ENCODE data around the gene KXD1. TPM values are rescaled to one million over a fixed set of nuclear protein-coding genes. Genes with fewer than 3 reads are reported as not detected.

The KXD1 gene
- total and polyA plus RNA-seq, 2 donors: 42.6 to 81.9 TPM

GRCh38 chr19:18612051-18612771 lies 54.5 kb downstream of the KXD1 start:
- Histone ChIP-seq H3K36me3 (ENCODE audit: control insufficient read depth in 2 of 2, insufficient read depth in 2 of 2, low read length in 1 of 2) (no peaks in the 10 kb centered on the region), H3K9me3 (ENCODE audit: control insufficient read depth in 2 of 2, insufficient read depth in 1 of 2, low read length in 1 of 2) (peaks cover 0 to 12% of the 10 kb centered on the region in 2 donors), H3K27me3 (ENCODE audit: control insufficient read depth in 2 of 2, insufficient read depth in 1 of 2, low read length in 1 of 2) (peaks cover 76 to 99% of the 10 kb centered on the region in 2 donors), H3K4me1 (ENCODE audit: control insufficient read depth in 2 of 2, insufficient read depth in 2 of 2, low read length in 2 of 2) (peaks cover 2 to 21% of the 10 kb centered on the region in 2 donors), H3K4me3 (ENCODE audit: low read length in 2 of 2) (peak overlapping the region in 1 of 2 donors; percentile 48), H3K27ac (ENCODE audit: low read depth in 1 of 2, low read length in 1 of 2) (no peak overlapping the region)
- no peak for DNase-seq (ENCODE audit: low read depth in 6 of 9, low spot score in 9 of 9)
- 5% methylated on average over 30 of the region's 30 CpGs for WGBS

- DNase-seq (ENCODE audit: low read depth in 6 of 9, low spot score in 9 of 9): no peak
- no peaks in the 10 kb centered on the region for H3K36me3 ChIP-seq (ENCODE audit: control insufficient read depth in 2 of 2, insufficient read depth in 2 of 2, low read length in 1 of 2)
- WGBS: 4% methylated on average over 70 of the region's 70 CpGs
Measured at GRCh38 chr19:18612772-18613588, 55.3 kb downstream of the KXD1 start, which contains the start of gene TMEM59L. TSS of gene TMEM59L (plus strand) at chr19:18612870. CDS start at chr19:18612959, 89 bp downstream.

DNA sequence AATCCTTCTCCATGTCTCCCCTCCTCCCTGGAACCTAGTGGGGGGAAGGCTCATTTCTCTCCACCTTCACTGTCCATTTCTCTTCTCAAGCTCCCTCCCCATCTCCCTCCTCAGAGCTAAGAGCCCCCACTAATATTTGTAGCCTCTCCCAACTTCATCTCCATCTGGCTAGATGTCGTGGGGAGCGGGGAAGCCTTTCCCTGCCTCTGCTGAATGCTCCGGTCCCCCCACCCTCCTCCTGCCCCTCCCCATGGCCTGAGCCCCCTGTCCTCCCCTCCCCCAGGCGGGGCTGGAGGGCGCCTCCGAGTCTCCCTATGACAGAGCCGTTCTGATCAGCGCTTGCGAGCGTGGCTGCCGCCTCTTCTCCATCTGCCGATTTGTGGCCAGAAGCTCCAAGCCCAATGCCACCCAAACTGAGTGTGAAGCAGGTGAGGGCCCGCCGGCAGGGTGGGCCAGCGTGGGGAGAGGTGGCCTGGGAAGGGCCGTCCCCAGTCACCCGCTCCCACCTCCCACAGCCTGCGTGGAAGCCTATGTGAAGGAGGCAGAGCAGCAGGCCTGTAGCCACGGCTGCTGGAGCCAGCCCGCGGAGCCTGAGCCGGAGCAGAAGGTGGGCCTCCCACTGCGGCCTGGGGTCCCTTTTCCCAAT lies 56.0 kb downstream of the KXD1 start:
- Histone ChIP-seq H3K27ac (ENCODE audit: low read depth in 1 of 2, low read length in 1 of 2) (no peak overlapping the region), H3K4me1 (ENCODE audit: control insufficient read depth in 2 of 2, insufficient read depth in 2 of 2, low read length in 2 of 2) (peaks cover 2 to 18% of the 10 kb centered on the region in 2 donors), H3K9me3 (ENCODE audit: control insufficient read depth in 2 of 2, insufficient read depth in 1 of 2, low read length in 1 of 2) (peaks cover 0 to 12% of the 10 kb centered on the region in 2 donors), H3K4me3 (ENCODE audit: low read length in 2 of 2) (no peak overlapping the region), H3K36me3 (ENCODE audit: control insufficient read depth in 2 of 2, insufficient read depth in 2 of 2, low read length in 1 of 2) (no peaks in the 10 kb centered on the region), H3K27me3 (ENCODE audit: control insufficient read depth in 2 of 2, insufficient read depth in 1 of 2, low read length in 1 of 2) (peaks cover 63 to 94% of the 10 kb centered on the region in 2 donors)
- 28% methylated on average over 23 of the region's 23 CpGs for WGBS
- no peak for DNase-seq (ENCODE audit: low read depth in 6 of 9, low spot score in 9 of 9)

More at GRCh38 chr19:18612772-18613588, 55.3 kb downstream of the KXD1 start, which contains the start of gene TMEM59L:
- Histone ChIP-seq H3K27ac (ENCODE audit: low read depth in 1 of 2, low read length in 1 of 2) (no peak within 1 kb of the TSS), H3K27me3 (ENCODE audit: control insufficient read depth in 2 of 2, insufficient read depth in 1 of 2, low read length in 1 of 2) (peaks cover 71 to 99% of the 10 kb centered on the region in 2 donors), H3K9me3 (ENCODE audit: control insufficient read depth in 2 of 2, insufficient read depth in 1 of 2, low read length in 1 of 2) (peaks cover 0 to 12% of the 10 kb centered on the region in 2 donors), H3K4me3 (ENCODE audit: low read length in 2 of 2) (peak within 1 kb of the TSS in 1 of 2 donors; percentile 48), H3K4me1 (ENCODE audit: control insufficient read depth in 2 of 2, insufficient read depth in 2 of 2, low read length in 2 of 2) (peaks cover 2 to 18% of the 10 kb centered on the region in 2 donors)

DNA sequence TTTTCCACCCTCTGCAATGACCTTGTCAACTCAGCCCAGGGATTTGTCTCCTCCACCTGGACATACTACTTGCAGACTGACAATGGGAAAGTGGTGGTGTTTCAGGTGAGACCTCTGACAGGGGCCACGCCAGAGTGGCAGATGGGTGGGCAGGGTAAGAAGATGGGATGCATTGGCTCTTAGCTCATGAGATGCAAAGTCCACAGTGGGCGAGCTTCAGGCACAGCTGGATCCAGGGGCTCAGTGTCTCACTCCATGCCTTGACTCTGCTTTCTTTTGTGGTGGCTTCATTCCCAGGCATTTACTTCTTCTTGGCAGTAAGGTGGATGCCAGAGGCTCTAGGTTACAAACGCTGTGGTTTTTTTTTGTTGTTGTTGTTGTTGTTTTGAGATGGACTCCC lies 58.4 kb downstream of the KXD1 start:
- H3K27ac ChIP-seq (ENCODE audit: low read depth in 1 of 2, low read length in 1 of 2): no peak overlapping the region
- no peak for DNase-seq (ENCODE audit: low read depth in 6 of 9, low spot score in 9 of 9)
- 95% methylated on average over 3 of the region's 3 CpGs for WGBS
- H3K27me3 ChIP-seq (ENCODE audit: control insufficient read depth in 2 of 2, insufficient read depth in 1 of 2, low read length in 1 of 2): peaks cover 41 to 80% of the 10 kb centered on the region in 2 donors
- H3K36me3 ChIP-seq (ENCODE audit: control insufficient read depth in 2 of 2, insufficient read depth in 2 of 2, low read length in 1 of 2): no peaks in the 10 kb centered on the region
- peaks cover 2 to 15% of the 10 kb centered on the region in 2 donors for H3K4me1 ChIP-seq (ENCODE audit: control insufficient read depth in 2 of 2, insufficient read depth in 2 of 2, low read length in 2 of 2)
- peaks cover 0 to 8% of the 10 kb centered on the region in 2 donors for H3K9me3 ChIP-seq (ENCODE audit: control insufficient read depth in 2 of 2, insufficient read depth in 1 of 2, low read length in 1 of 2)
- no peak overlapping the region for H3K4me3 ChIP-seq (ENCODE audit: low read length in 2 of 2)

DNA sequence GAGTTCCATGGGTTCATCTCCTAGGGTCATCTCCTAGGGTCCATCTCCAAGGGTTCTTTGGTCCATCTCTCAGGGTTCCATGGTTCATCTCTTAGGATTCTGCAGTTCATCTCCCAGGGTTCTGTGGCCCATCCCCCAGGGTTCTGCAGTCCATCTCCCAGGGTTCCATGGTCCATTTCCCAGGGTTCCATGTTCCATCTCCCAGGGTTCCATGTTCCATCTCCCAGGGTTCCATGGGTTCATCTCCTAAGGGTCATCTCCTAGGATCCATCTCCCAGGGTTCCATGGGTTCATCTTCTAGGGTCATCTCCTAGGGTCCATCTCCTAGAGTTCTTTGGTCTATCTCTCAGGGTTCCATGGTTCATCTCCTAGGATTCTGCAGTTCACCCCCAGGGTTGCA lies 59.9 kb downstream of the KXD1 start:
- no peak overlapping the region for H3K4me3 ChIP-seq (ENCODE audit: low read length in 2 of 2)
- no peaks in the 10 kb centered on the region for H3K36me3 ChIP-seq (ENCODE audit: control insufficient read depth in 2 of 2, insufficient read depth in 2 of 2, low read length in 1 of 2)
- H3K27ac ChIP-seq (ENCODE audit: low read depth in 1 of 2, low read length in 1 of 2): no peak overlapping the region
- peaks cover under 1 to 2% of the 10 kb centered on the region in 2 donors for H3K4me1 ChIP-seq (ENCODE audit: control insufficient read depth in 2 of 2, insufficient read depth in 2 of 2, low read length in 2 of 2)
- H3K27me3 ChIP-seq (ENCODE audit: control insufficient read depth in 2 of 2, insufficient read depth in 1 of 2, low read length in 1 of 2): peaks cover 26 to 73% of the 10 kb centered on the region in 2 donors
- peaks cover 0 to 8% of the 10 kb centered on the region in 2 donors for H3K9me3 ChIP-seq (ENCODE audit: control insufficient read depth in 2 of 2, insufficient read depth in 1 of 2, low read length in 1 of 2)
- DNase-seq (ENCODE audit: low read depth in 6 of 9, low spot score in 9 of 9): no peak

DNA sequence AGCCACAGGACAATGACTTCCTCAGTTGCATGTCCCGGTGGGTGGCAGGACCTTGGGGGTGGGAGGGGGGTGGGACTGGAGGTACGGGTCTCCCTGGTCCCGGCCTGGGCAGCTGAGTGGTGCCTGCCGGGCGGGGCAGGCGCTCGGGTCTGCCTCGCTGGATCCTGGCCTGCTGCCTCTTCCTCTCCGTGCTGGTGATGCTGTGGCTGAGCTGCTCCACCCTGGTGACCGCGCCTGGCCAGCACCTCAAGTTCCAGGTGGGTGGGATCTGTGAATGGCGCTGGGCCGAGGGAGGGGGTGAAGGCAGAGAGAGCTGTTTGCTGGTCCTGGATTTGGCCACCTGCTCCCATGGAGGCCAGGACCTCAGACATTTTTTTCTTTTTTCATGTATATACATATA lies 60.6 kb downstream of the KXD1 start:
- H3K4me1 ChIP-seq (ENCODE audit: control insufficient read depth in 2 of 2, insufficient read depth in 2 of 2, low read length in 2 of 2): no peaks in the 10 kb centered on the region
- DNase-seq (ENCODE audit: low read depth in 6 of 9, low spot score in 9 of 9): no peak
- no peak overlapping the region for H3K4me3 ChIP-seq (ENCODE audit: low read length in 2 of 2)
- peaks cover 0 to 8% of the 10 kb centered on the region in 2 donors for H3K9me3 ChIP-seq (ENCODE audit: control insufficient read depth in 2 of 2, insufficient read depth in 1 of 2, low read length in 1 of 2)
- H3K36me3 ChIP-seq (ENCODE audit: control insufficient read depth in 2 of 2, insufficient read depth in 2 of 2, low read length in 1 of 2): no peaks in the 10 kb centered on the region
- WGBS: 98% methylated on average over 13 of the region's 13 CpGs
- H3K27me3 ChIP-seq (ENCODE audit: control insufficient read depth in 2 of 2, insufficient read depth in 1 of 2, low read length in 1 of 2): peaks cover 20 to 71% of the 10 kb centered on the region in 2 donors
- H3K27ac ChIP-seq (ENCODE audit: low read depth in 1 of 2, low read length in 1 of 2): no peak overlapping the region

Other genes with a start within 250 kb of the KXD1 start
- gene LSM4, start 234.8 kb upstream of the KXD1 start, total RNA-seq: 190 TPM
- gene LSM4, start 234.8 kb upstream of the KXD1 start, polyA plus RNA-seq: 147 TPM
- gene PGPEP1, start 217.3 kb upstream of the KXD1 start, total RNA-seq: 13.3 TPM
- 14.8 TPM for gene PGPEP1, start 217.3 kb upstream of the KXD1 start, polyA plus RNA-seq
- gene GDF15, start 171.7 kb upstream of the KXD1 start, total RNA-seq: 0.42 TPM
- 2.2 TPM for gene GDF15, start 171.7 kb upstream of the KXD1 start, polyA plus RNA-seq
- 2.5 TPM for gene LRRC25, start 160.2 kb upstream of the KXD1 start, total RNA-seq
- 6.2 TPM for gene LRRC25, start 160.2 kb upstream of the KXD1 start, polyA plus RNA-seq
- 47.3 TPM for gene SSBP4, start 138.5 kb upstream of the KXD1 start, total RNA-seq
- 50.3 TPM for gene SSBP4, start 138.5 kb upstream of the KXD1 start, polyA plus RNA-seq
- 14.2 TPM for gene ISYNA1, start 119.7 kb upstream of the KXD1 start, total RNA-seq
- 66.1 TPM for gene ISYNA1, start 119.7 kb upstream of the KXD1 start, polyA plus RNA-seq
- gene ELL, start 35.8 kb upstream of the KXD1 start, total RNA-seq: 6.8 TPM
- gene ELL, start 35.8 kb upstream of the KXD1 start, polyA plus RNA-seq: 14.3 TPM
- 153 TPM for gene FKBP8, start 14.3 kb upstream of the KXD1 start, total RNA-seq
- 232 TPM for gene FKBP8, start 14.3 kb upstream of the KXD1 start, polyA plus RNA-seq
- gene UBA52, start 14.0 kb downstream of the KXD1 start, total RNA-seq: 1,679 TPM
- 1,270 TPM for gene UBA52, start 14.0 kb downstream of the KXD1 start, polyA plus RNA-seq
- 72.2 TPM for gene REX1BD, start 30.9 kb downstream of the KXD1 start, total RNA-seq
- gene REX1BD, start 30.9 kb downstream of the KXD1 start, polyA plus RNA-seq: 104 TPM
- gene CRLF1, start 48.9 kb downstream of the KXD1 start, total RNA-seq: 0.33 TPM
- 17.9 TPM for gene CRLF1, start 48.9 kb downstream of the KXD1 start, polyA plus RNA-seq
- gene TMEM59L, start 55.0 kb downstream of the KXD1 start, total RNA-seq: not detected
- 0.96 TPM for gene TMEM59L, start 55.0 kb downstream of the KXD1 start, polyA plus RNA-seq
- gene KLHL26, start 79.2 kb downstream of the KXD1 start, total RNA-seq: 0.99 TPM
- 4.0 TPM for gene KLHL26, start 79.2 kb downstream of the KXD1 start, polyA plus RNA-seq
- 1.2 TPM for gene CRTC1, start 125.8 kb downstream of the KXD1 start, total RNA-seq
- gene CRTC1, start 125.8 kb downstream of the KXD1 start, polyA plus RNA-seq: 9.7 TPM
- 0.09 TPM for gene COMP, start 233.4 kb downstream of the KXD1 start, total RNA-seq
- 1.5 TPM for gene COMP, start 233.4 kb downstream of the KXD1 start, polyA plus RNA-seq